Brain microvascular endothelial cell (primary cell): ENCODE measurements around the gene CADM3.

ENCODE experiments used
- DNase-seq: peaks from one replicate; pipeline ENCODE4 v3.0.0-alpha.2; 2020
- H3K27ac ChIP-seq: fragments of 250-450 bp; sonication (Bioruptor Pico); 2 replicates; pipeline ENCODE4 v1.5.1; 2020; ENCODE audit warnings: mild to moderate bottlenecking, moderate library complexity
- H3K27me3 ChIP-seq: fragments of 250-450 bp; sonication (Bioruptor Pico); replicated peaks from 2 replicates; pipeline ENCODE4 v1.5.1; 2020; ENCODE audit warnings: mild to moderate bottlenecking
- H3K36me3 ChIP-seq: fragments of 250-450 bp; sonication (Bioruptor Pico); replicated peaks from 2 replicates; pipeline ENCODE4 v1.5.1; 2020; ENCODE audit warnings: mild to moderate bottlenecking
- H3K4me3 ChIP-seq: 2 replicates; pipeline ENCODE4 v1.5.1; 2011; ENCODE audit warnings: low read depth, mild to moderate bottlenecking, control low read depth, low read length, moderate library complexity
- CTCF ChIP-seq: IDR thresholded peaks from 2 replicates; pipeline ENCODE4 v1.5.1; 2011; ENCODE audit warnings: low read depth, mild to moderate bottlenecking, moderate library complexity, low read length, control low read depth, inconsistent platforms; ENCODE audit errors: missing control alignments
- in situ Hi-C: cut with HindIII; loops from 2 replicates; pipeline ENCODE4 v1.10.0; 2017; ENCODE audit warnings: low sequenced_read_pairs, low pct_ligation_motif_present

Gene CADM3

GRCh38 chr1:159177272-159177907 lies 6.0 kb downstream of the CADM3 start:
- no peak for TF ChIP-seq CTCF
- in situ Hi-C loops, result no loop called here
- peak; percentile 51 for DNase-seq
- Histone ChIP-seq H3K4me3 (no peak overlapping the region), H3K36me3 (no peaks in the 10 kb centered on the region), H3K27ac (no peak overlapping the region), H3K27me3 (peaks cover 8% of the 10 kb centered on the region)

GRCh38 chr1:159179906-159180305 lies 8.5 kb downstream of the CADM3 start:
- in situ Hi-C loops, result no loop called here
- TF ChIP-seq CTCF, result no peak
- H3K36me3 ChIP-seq, result no peaks in the 10 kb centered on the region

GRCh38 chr1:159180516-159180915 lies 9.1 kb downstream of the CADM3 start:
- no peaks in the 10 kb centered on the region for H3K36me3 ChIP-seq
- no peak overlapping the region for H3K4me3 ChIP-seq
- DNase-seq, result no peak
- no peaks in the 10 kb centered on the region for H3K27me3 ChIP-seq
- in situ Hi-C loops, result no loop called here
- no peak overlapping the region for H3K27ac ChIP-seq
- TF ChIP-seq CTCF, result no peak

More at GRCh38 chr1:159179906-159180305, 8.5 kb downstream of the CADM3 start:
- no peak for DNase-seq
- no peak overlapping the region for H3K4me3 ChIP-seq
- H3K27ac ChIP-seq, result no peak overlapping the region
- no peaks in the 10 kb centered on the region for H3K27me3 ChIP-seq

- no peak for DNase-seq
- TF ChIP-seq CTCF, result no peak
- Histone ChIP-seq H3K27ac (no peak overlapping the region), H3K27me3 (no peaks in the 10 kb centered on the region), H3K36me3 (no peaks in the 10 kb centered on the region), H3K4me3 (no peak overlapping the region)
- in situ Hi-C loops, result no loop called here
Measured at GRCh38 chr1:159181328-159182024, 10.1 kb downstream of the CADM3 start.

- H3K4me3 ChIP-seq, result no peak overlapping the region
- no peaks in the 10 kb centered on the region for H3K36me3 ChIP-seq
- H3K27me3 ChIP-seq, result peaks cover 6% of the 10 kb centered on the region
- in situ Hi-C loops, result no loop called here
- no peak for TF ChIP-seq CTCF
- no peak for DNase-seq
- H3K27ac ChIP-seq, result no peak overlapping the region
Measured at GRCh38 chr1:159184201-159184600, 12.8 kb downstream of the CADM3 start.
